GM12874 (cell line): ENCODE data around the gene BAIAP2L2.
A peak's percentile ranks its signal among the peaks of the same experiment; 100 is the strongest.

Source experiments
- TF ChIP-seq, protein P1 (sequence below): IDR thresholded peaks from 2 replicates; pipeline ENCODE4 v1.5.1; 2011; ENCODE audit warnings: low read depth, mild to moderate bottlenecking, control low read depth, low read length, moderate library complexity; ENCODE audit not compliant: insufficient read depth

Gene BAIAP2L2

DNA sequence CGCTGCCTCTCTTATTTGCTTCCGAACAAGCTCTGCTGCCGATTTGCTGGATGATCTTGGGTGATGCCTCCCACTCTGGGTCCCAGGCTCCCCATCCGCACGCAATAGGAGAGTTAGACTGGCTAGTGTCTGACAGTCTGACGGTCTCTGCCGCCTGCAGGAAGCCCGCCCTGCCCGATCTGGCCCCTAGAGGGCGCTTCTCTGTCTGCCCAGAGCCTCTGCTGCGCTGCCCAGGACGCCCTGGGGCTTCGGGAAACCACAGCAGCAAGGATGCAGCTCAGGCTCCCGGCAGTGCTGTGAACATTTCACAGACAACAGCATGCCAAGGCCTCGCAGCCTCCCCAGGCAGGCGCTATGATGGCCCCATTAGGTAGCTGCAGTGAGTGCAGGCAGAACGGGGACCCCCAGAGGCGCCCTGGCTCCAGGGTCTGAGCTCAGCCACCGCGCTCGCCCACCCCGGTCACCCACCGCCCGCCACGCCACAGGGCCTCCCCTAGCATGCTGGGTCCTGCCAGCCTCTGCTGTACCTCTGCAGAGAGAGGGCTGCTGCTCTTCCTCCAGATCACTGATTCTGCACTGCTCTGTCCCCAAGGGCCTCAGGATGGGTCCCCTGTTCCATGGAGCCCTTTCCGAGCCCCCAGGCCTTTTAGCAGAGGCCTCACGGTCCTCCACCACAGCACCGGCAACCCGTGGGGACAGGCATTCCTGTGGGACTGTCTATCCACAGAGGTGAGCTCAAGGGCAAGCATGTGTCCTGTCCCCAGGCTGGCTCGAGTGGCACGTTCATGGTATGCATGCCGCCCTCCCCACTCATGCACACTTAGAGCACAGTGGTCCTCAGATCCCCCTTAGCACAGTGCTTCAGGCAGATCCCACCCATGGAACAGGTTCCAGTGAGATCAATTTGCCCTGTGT is 4.3 kb upstream of the BAIAP2L2 start:
- TF ChIP-seq, protein P1, sequence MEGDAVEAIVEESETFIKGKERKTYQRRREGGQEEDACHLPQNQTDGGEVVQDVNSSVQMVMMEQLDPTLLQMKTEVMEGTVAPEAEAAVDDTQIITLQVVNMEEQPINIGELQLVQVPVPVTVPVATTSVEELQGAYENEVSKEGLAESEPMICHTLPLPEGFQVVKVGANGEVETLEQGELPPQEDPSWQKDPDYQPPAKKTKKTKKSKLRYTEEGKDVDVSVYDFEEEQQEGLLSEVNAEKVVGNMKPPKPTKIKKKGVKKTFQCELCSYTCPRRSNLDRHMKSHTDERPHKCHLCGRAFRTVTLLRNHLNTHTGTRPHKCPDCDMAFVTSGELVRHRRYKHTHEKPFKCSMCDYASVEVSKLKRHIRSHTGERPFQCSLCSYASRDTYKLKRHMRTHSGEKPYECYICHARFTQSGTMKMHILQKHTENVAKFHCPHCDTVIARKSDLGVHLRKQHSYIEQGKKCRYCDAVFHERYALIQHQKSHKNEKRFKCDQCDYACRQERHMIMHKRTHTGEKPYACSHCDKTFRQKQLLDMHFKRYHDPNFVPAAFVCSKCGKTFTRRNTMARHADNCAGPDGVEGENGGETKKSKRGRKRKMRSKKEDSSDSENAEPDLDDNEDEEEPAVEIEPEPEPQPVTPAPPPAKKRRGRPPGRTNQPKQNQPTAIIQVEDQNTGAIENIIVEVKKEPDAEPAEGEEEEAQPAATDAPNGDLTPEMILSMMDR = peak; percentile 97

DNA sequence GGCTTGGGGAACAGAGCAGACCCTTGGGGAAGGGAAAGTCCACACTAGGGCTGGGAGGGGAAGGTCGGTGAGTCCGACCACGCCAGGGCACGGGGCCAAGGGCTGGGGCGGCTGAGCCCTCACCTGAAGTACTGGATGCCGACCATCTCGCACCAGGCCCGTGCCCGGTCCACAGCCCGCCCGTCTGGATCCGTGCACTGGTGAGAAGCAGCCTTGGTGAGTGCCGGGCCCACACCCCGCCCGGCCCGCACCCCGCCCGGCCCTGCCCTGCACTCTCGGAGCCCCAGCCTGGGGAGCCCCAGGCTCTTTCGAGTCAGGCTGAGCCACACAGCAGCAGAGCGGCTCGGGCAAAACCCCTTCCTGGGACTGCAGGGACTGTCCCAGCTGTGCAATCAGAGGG is 1.9 kb upstream of the BAIAP2L2 start:
- TF ChIP-seq, protein P1 = no peak

DNA sequence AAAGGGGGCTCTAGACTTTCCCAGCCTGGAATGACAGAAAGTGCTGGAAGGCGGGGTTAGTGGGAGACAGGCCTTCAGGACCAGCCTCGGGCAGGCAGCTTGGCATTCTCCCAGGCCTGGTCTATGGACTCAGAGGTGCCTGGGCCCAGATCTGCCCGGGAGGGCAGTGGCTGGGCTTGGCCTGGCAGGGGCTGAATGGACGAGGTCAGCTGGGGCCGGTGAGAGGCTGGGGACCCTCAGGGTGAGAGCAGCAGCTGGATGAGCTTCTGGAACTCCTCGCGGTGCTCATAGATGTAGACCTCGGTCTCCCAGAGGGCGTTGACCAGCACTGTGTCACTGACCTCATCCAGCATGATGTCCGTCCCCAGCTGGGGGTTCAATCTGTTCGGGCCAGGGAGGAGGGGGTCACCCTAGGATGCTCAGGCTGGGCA is 1.5 kb upstream of the BAIAP2L2 start:
- TF ChIP-seq, protein P1 = no peak

DNA sequence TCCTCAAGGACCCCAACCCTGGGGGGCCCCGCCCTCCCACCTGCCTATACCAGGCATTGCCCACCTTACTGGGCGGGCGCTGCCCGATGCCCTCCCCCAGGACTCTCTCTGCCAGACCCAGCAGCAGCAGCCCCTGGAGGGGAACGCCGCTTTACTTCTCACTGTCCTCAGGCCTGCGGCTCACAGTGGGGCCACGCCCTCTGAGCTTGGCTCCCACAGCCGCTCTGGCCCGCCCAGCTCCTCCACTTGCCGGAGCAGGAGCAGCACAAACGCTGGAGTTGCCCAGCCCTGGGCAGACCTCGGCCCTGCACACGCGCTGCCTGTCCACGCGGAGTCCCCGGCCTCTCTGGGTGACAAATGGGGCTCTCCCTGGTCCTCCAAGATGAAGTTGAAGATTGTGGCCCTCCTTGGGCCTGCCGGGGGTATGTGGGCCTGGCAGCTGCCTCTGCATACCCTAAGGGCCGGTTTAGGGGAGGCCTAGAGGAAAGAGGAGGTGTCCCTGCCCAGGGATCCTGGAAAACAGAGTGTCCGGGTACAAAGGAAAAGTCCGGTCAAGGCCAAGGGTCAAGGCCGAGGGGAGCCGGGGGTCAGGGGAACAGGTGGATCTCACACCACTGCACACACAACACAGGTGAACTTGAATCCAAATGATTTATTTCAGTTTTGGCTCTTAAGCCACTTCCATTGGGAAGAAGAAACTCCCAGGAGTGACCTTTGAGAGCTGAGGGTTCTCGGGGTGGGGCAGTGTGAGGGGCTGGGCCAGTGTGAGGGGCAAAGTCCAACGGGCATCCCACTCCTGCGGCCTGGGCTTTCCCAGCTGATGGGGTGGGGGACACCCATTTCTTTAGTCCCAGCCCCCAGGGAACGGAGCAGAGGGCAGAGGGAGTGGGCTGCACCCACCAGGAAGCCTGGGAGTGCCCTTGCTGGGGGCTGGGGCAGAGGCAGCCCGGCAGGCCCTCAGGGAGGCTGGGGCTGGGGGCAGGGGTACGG is 674 bp upstream of the BAIAP2L2 start:
- TF ChIP-seq, protein P1 = no peak

DNA sequence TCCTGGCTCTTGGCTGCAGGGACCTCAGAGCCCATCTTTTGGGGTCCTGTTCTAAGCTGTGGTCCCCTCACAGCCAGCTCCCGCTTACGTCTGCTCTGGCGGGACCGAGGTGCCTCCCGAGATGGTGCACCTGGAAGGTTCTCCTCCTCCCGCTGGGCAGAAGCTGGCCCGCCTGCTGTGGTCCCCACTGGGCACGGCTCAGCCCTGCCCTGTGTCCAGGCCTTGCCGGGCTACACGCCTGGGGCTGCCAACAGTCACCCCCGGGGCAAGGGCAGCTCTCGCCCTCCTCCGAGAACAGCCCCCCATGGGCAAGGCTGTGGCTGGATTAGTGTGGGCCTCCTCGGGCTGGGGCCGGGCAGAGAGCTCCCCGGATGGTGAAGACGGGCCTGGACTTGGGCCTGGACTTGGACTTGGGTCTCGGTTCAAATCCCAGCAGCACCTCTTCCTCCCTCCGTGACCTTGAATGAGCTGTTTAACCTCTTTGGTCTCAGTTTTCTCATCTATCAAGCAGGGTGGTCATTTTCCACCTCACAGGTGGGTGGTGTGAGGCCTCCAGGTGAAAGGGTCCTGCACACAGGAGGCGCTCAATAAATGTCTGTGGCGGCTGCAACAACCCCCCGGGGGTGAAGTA is 998 bp downstream of the BAIAP2L2 start:
- TF ChIP-seq, protein P1 = no peak

DNA sequence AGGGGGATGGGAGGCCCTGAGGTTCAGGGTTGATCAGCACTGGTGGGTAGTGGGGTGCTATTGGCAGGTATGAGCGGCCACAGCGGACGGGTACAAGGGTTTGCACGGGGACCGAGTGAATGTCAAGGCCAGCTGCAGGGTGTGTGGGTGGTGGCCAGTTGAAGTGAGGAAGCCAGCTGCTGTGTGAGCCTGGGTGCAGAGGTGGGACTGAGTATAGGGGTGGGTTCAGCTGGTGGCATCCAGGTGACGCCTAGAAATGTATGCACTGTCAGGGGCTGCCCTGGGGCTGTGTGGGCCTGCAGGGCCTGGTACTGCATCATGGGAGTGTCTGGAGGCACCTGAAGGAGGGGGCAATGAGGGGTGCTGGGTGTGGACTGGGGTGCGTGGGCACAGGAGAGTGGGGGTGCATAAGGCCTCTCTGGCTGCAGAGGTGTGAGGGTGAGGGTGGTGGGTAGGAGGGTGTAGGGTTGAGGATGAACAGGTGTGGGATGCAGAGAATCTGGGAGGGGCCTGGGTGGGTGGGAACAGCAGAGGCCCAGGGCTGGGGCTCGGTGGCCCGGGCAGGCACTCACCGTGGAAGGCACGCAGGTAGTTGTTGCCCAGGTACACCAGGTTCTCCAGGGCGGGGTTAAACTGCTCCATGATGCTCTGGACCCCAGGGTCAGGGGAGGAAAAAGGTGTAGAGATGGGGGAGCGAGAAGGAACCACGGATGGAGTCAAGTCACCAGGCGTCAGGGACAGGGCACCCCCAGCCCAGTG is 1.7 kb downstream of the BAIAP2L2 start:
- TF ChIP-seq, protein P1 = no peak
